Measurements from ENCODE around the gene TRIM41.

The TRIM41 gene

GRCh38 chr5:181221792-181222629 is 1.1 kb upstream of the TRIM41 start (continued):
- TF ChIP-seq ZNF449 (tag by site-specific recombination; IDR thresholded peaks at IDR 0.05) (peak; percentile 10; the same call in 1 of the 2 replicates), SP3 (tag by site-specific recombination; IDR thresholded peaks at IDR 0.05) (peak; percentile 39), ZBTB11 (tag by site-specific recombination; conservative IDR thresholded peaks at IDR 0.05; ENCODE audit: low read depth) (peak; percentile 89), ZNF280D (tag by site-specific recombination; IDR thresholded peaks at IDR 0.05) (0 out of 2 replicates have a peak, but pooled peaks have one; percentile 39), ZNF624 (tag by site-specific recombination; IDR thresholded peaks at IDR 0.05) (0 out of 2 replicates have a peak, but pooled peaks have one; percentile 61), ZNF704 (tag by site-specific recombination; IDR thresholded peaks at IDR 0.05) (no peak; the same call in 1 of the 2 replicates), ZNF155 (tag by site-specific recombination; IDR thresholded peaks at IDR 0.05) (no peak), ZNF18 (tag by site-specific recombination; IDR thresholded peaks at IDR 0.05) (no peak), ZNF791 (tag by site-specific recombination; IDR thresholded peaks at IDR 0.05) (no peak), ZNF324 (tag by site-specific recombination; IDR thresholded peaks at IDR 0.05) (peak; percentile 81), ZBTB44 (tag by site-specific recombination; IDR thresholded peaks at IDR 0.05) (peak; percentile 54; the same call in 1 of the 2 replicates), ZNF660 (tag by site-specific recombination; IDR thresholded peaks at IDR 0.05) (peak; percentile 84), TCF7L2 (IDR thresholded peaks at IDR 0.05; ENCODE audit: borderline replicate concordance, low read depth, low read length) (no peak), ZNF580 (tag by site-specific recombination; IDR thresholded peaks at IDR 0.05) (peak; percentile 85), ZNF560 (tag by site-specific recombination; IDR thresholded peaks at IDR 0.05; ENCODE audit: borderline replicate concordance) (no peak), GLI4 (tag by site-specific recombination; IDR thresholded peaks at IDR 0.05) (peak; percentile 36; the same call in 1 of the 2 replicates), ZNF677 (tag by site-specific recombination; IDR thresholded peaks at IDR 0.05) (peak; percentile 46; the same call in 1 of the 2 replicates), ZNF221 (tag by site-specific recombination; IDR thresholded peaks at IDR 0.05; ENCODE audit: borderline replicate concordance) (no peak), ZNF670 (tag by site-specific recombination; IDR thresholded peaks at IDR 0.05; ENCODE audit: low read depth) (no peak), ZNF423 (tag by site-specific recombination; IDR thresholded peaks at IDR 0.05) (peak; percentile 74), ZNF16 (tag by site-specific recombination; IDR thresholded peaks at IDR 0.05; ENCODE audit: low read depth) (no peak), TRIM28 (IDR thresholded peaks at IDR 0.05; ENCODE audit: borderline replicate concordance, low read length) (peak; percentile 95), ZNF626 (tag by site-specific recombination; IDR thresholded peaks at IDR 0.05) (no peak; the same call in 1 of the 2 replicates), ZNF133 (tag by site-specific recombination; IDR thresholded peaks at IDR 0.05) (no peak), ZNF391 (tag by site-specific recombination; IDR thresholded peaks at IDR 0.05; ENCODE audit: borderline replicate concordance, low read depth) (peak; percentile 94), ZNF585B (tag by site-specific recombination; IDR thresholded peaks at IDR 0.05) (no peak)
